Mammary epithelial cell (primary cell): ENCODE results near the gene CORO2B.

Experiments
- CTCF ChIP-seq, 2 donors: IDR thresholded peaks in 1 of 2; conservative IDR thresholded peaks in 1 of 2; 2 replicates each; pipeline ENCODE4 v1.5.1; 2011 to 2012; ENCODE audit warnings: inconsistent platforms in 2 of 2, low read length in 2 of 2, mild to moderate bottlenecking in 2 of 2, control low read depth in 1 of 2, low read depth in 1 of 2; ENCODE audit not compliant: insufficient read depth in 1 of 2; ENCODE audit errors: extremely low read depth in 1 of 2
- EZH2 ChIP-seq: IDR thresholded peaks from 2 replicates; pipeline ENCODE4 v1.6.1; 2012; ENCODE audit warnings: low read length, inconsistent platforms, borderline replicate concordance

- TF ChIP-seq CTCF (conservative IDR thresholded peaks at IDR 0.05 in 1 of 2, IDR thresholded peaks at IDR 0.05 in 1 of 2; ENCODE audit: extremely low read depth in 1 of 2, insufficient read depth in 1 of 2, low read depth in 1 of 2, low read length in 2 of 2) (no peak), EZH2 (no peak)
Observed at GRCh38 chr15:68693071-68693470, 114.3 kb downstream of the CORO2B start.
